WTC11 (cell line): Measurements from ENCODE around the gene EVX1. TPM values are rescaled to one million over a fixed set of nuclear protein-coding genes. Genes with fewer than 3 reads are reported as not detected.

Source experiments
- ATAC-seq: fragments of 200-7000 bp; cut with Tn5 transposase; 2 replicates; pipeline ENCODE4 v1.10.0; 2021; ENCODE audit warnings: mild to moderate bottlenecking, moderate library complexity
- CTCF ChIA-PET: fragments of 300-600 bp; sonication (Branson Sonifier 250); formaldehyde crosslinking; loops from one replicate; lab custom pipeline; 2021; ENCODE audit warnings: antibody characterized with exemption; lab: Charles Lee
- POLR2A ChIA-PET: fragments of 350-600 bp; sonication (Branson Sonifier 250); formaldehyde crosslinking; loops from one replicate; lab custom pipeline; 2021; ENCODE audit warnings: antibody characterized with exemption; lab: Charles Lee
- DNase-seq: peaks from one replicate; pipeline ENCODE4 v3.0.0; 2021; ENCODE audit warnings: low spot score
- H3K27ac Mint-ChIP-seq: 2 replicates; pipeline ENCODE4 v1.8.0; 2021; ENCODE audit warnings: mixed read lengths
- H3K27me3 Mint-ChIP-seq: 2 replicates; pipeline ENCODE4 v1.8.0; 2021; ENCODE audit warnings: low read depth, mild to moderate bottlenecking, moderate library complexity, mixed read lengths
- H3K36me3 Mint-ChIP-seq: 2 replicates; pipeline ENCODE4 v1.8.0; 2021; ENCODE audit warnings: mixed read lengths
- H3K4me1 Mint-ChIP-seq: 2 replicates; pipeline ENCODE4 v1.8.0; 2022; ENCODE audit warnings: mixed read lengths
- H3K4me3 Mint-ChIP-seq: 2 replicates; pipeline ENCODE4 v1.8.0; 2021; ENCODE audit warnings: mild to moderate bottlenecking, moderate library complexity, mixed read lengths
- H3K9me3 Mint-ChIP-seq: 2 replicates; pipeline ENCODE4 v1.8.0; 2021; ENCODE audit warnings: mixed read lengths
- ATF2 ChIP-seq: sonication (generic); formaldehyde crosslinking; IDR thresholded peaks from 2 replicates; pipeline ENCODE4 v1.8.1; 2022; ENCODE audit warnings: low read depth, missing genetic modification reagents, borderline replicate concordance
- CBFB ChIP-seq: sonication (generic); formaldehyde crosslinking; IDR thresholded peaks from 2 replicates; pipeline ENCODE4 v1.8.1; 2022; ENCODE audit warnings: mild to moderate bottlenecking, low read depth, missing genetic modification reagents
- ESRRA ChIP-seq: sonication (generic); formaldehyde crosslinking; IDR thresholded peaks from 2 replicates; pipeline ENCODE4 v1.8.1; 2022; ENCODE audit warnings: mild to moderate bottlenecking, missing genetic modification reagents, borderline replicate concordance
- FOXP1 ChIP-seq: sonication (generic); formaldehyde crosslinking; IDR thresholded peaks from 2 replicates; pipeline ENCODE4 v1.8.0; 2022; ENCODE audit warnings: missing genetic modification reagents, mild to moderate bottlenecking, moderate library complexity, borderline replicate concordance
- FOXP4 ChIP-seq: sonication (generic); formaldehyde crosslinking; IDR thresholded peaks from 2 replicates; pipeline ENCODE4 v1.8.0; 2022; ENCODE audit warnings: mild to moderate bottlenecking, missing genetic modification reagents
- GABPB1 ChIP-seq: sonication (generic); formaldehyde crosslinking; IDR thresholded peaks from 2 replicates; pipeline ENCODE4 v1.8.1; 2023; ENCODE audit warnings: mild to moderate bottlenecking, missing genetic modification reagents
- MXD4 ChIP-seq: fragments of 250-450 bp; sonication (Bioruptor Pico); IDR thresholded peaks from 2 replicates; pipeline ENCODE4 v1.8.0; 2021; ENCODE audit warnings: mild to moderate bottlenecking, moderate library complexity, borderline replicate concordance
- MYBL2 ChIP-seq: sonication (generic); formaldehyde crosslinking; IDR thresholded peaks from 2 replicates; pipeline ENCODE4 v1.8.1; 2023; ENCODE audit warnings: mild to moderate bottlenecking, moderate library complexity, missing genetic modification reagents
- NFATC4 ChIP-seq: fragments of 250-450 bp; sonication (Bioruptor Pico); IDR thresholded peaks from 2 replicates; pipeline ENCODE4 v1.9.0; 2021; ENCODE audit warnings: mild to moderate bottlenecking
- NFYB ChIP-seq: sonication (generic); formaldehyde crosslinking; conservative IDR thresholded peaks from 2 replicates; pipeline ENCODE4 v1.8.0; 2022; ENCODE audit warnings: low read depth, missing genetic modification reagents
- OVOL2 ChIP-seq: fragments of 250-450 bp; sonication (Bioruptor Pico); IDR thresholded peaks from 2 replicates; pipeline ENCODE4 v1.9.0; 2021; ENCODE audit warnings: mild to moderate bottlenecking, borderline replicate concordance
- PRDM15 ChIP-seq: sonication (generic); formaldehyde crosslinking; IDR thresholded peaks from 2 replicates; pipeline ENCODE4 v1.8.0; 2022; ENCODE audit warnings: missing genetic modification reagents
- TP53 ChIP-seq: sonication (generic); formaldehyde crosslinking; IDR thresholded peaks from 2 replicates; pipeline ENCODE4 v1.8.1; 2023; ENCODE audit warnings: mild to moderate bottlenecking, missing genetic modification reagents
- ZBTB43 ChIP-seq: sonication (generic); formaldehyde crosslinking; IDR thresholded peaks from 2 replicates; pipeline ENCODE4 v1.8.1; 2023; ENCODE audit warnings: mild to moderate bottlenecking, missing genetic modification reagents
- ZNF425 ChIP-seq: fragments of 250-450 bp; sonication (Bioruptor Pico); conservative IDR thresholded peaks from 2 replicates; pipeline ENCODE4 v1.9.0; 2021; ENCODE audit warnings: mild to moderate bottlenecking
- ZNF532 ChIP-seq: fragments of 250-450 bp; sonication (Bioruptor Pico); IDR thresholded peaks from 2 replicates; pipeline ENCODE4 v1.9.0; 2021; ENCODE audit warnings: mild to moderate bottlenecking, borderline replicate concordance
- ZSCAN18 ChIP-seq: fragments of 250-450 bp; sonication (Bioruptor Pico); IDR thresholded peaks from 2 replicates; pipeline ENCODE4 v2.1.2; 2022; ENCODE audit warnings: mild to moderate bottlenecking, moderate library complexity
- total RNA-seq: library from RNA; stranded (reverse); gene quantifications from 3 replicates; pipeline ENCODE4 v1.2.3, GENCODE V29; 2021

The EVX1 gene
- total RNA-seq, 1 experiment from 2014 or later: not detected

GRCh38 chr7:27247452-27248426, 5.1 kb downstream of the EVX1 start:
- TF ChIP-seq FOXP1 (no peak), ZNF425 (no peak), ZBTB43 (CRISPR knock-in tag) (no peak), MXD4 (CRISPR knock-in tag) (no peak), OVOL2 (no peak), GABPB1 (no peak), FOXP4 (CRISPR knock-in tag) (no peak), NFYB (CRISPR knock-in tag) (no peak), PRDM15 (CRISPR knock-in tag) (no peak), NFATC4 (no peak)
- no peak overlapping the region for H3K4me3 Mint-ChIP-seq

GRCh38 chr7:27248427-27248806, 5.8 kb downstream of the EVX1 start:
- H3K9me3 Mint-ChIP-seq: no peaks in the 10 kb centered on the region
- no peak overlapping the region for H3K27ac Mint-ChIP-seq
- H3K4me3 Mint-ChIP-seq: no peak overlapping the region
- peaks cover 41% of the 10 kb centered on the region for H3K4me1 Mint-ChIP-seq
- DNase-seq (no peak), ATAC-seq (no peak)
- CTCF ChIA-PET: interaction anchor here (2.2 to 2.3 kb wide), 2 partner anchors 52 to 69 kb away, joined by 7 to 9 read pairs; no protein-coding TSS in a partner anchor
- H3K36me3 Mint-ChIP-seq: peaks cover 3% of the 10 kb centered on the region; the same call in 1 of the 2 replicates
- POLR2A ChIA-PET: no interaction called here
- peaks cover 100% of the 10 kb centered on the region for H3K27me3 Mint-ChIP-seq
- TF ChIP-seq ESRRA (CRISPR knock-in tag) (no peak), MYBL2 (CRISPR knock-in tag) (no peak), TP53 (no peak), ATF2 (no peak), ZNF532 (CRISPR knock-in tag) (no peak), ZSCAN18 (no peak), CBFB (CRISPR knock-in tag) (no peak)

More at GRCh38 chr7:27247452-27248426, 5.1 kb downstream of the EVX1 start:
- peaks cover 3% of the 10 kb centered on the region; the same call in 1 of the 2 replicates for H3K36me3 Mint-ChIP-seq
- POLR2A ChIA-PET: no interaction called here
- CTCF ChIA-PET: interaction anchor here (0.6 to 2.3 kb wide), 4 partner anchors 13 to 68 kb away, joined by 3 to 9 read pairs (median 6); no protein-coding TSS in a partner anchor
- H3K27me3 Mint-ChIP-seq: peaks cover 100% of the 10 kb centered on the region
- ATAC-seq: no peak
- no peak overlapping the region for H3K27ac Mint-ChIP-seq
- no peak for DNase-seq
- peaks cover 43% of the 10 kb centered on the region for H3K4me1 Mint-ChIP-seq
- H3K9me3 Mint-ChIP-seq: no peaks in the 10 kb centered on the region
